HG02678 (cell line): ENCODE results near the gene TBC1D12.
"Not testable (repeated sequence)": the region's sequence is repeated elsewhere in the genome, so short reads cannot be mapped to it uniquely, and the experiment has no call there.

ENCODE experiments used
- ATAC-seq: cut with Tn5 transposase; IDR thresholded peaks from one replicate; pipeline ENCODE4 v1.9.1; 2021; ENCODE audit warnings: mild to moderate bottlenecking, moderate library complexity; ENCODE audit not compliant: unreplicated experiment

The TBC1D12 gene

DNA sequence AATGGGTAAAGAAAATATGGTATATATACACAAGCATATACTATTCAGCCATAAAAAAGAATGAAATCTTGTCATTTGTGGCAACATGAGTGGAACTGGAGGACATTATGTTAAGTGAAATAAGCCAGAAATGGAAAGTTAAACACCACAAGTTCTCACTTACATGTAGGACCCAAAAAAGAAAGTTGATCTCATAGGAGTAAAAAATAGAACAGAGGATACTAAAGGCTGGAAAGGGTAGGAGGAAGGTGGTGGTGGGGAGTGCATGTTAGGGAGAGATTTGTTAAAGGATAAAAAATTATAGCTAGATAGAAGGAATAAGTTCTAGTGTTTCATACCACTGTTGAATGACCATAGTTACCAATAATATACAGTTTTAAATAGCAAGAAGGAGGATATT is 48.4 kb downstream of the TBC1D12 start:
- no peak for ATAC-seq

DNA sequence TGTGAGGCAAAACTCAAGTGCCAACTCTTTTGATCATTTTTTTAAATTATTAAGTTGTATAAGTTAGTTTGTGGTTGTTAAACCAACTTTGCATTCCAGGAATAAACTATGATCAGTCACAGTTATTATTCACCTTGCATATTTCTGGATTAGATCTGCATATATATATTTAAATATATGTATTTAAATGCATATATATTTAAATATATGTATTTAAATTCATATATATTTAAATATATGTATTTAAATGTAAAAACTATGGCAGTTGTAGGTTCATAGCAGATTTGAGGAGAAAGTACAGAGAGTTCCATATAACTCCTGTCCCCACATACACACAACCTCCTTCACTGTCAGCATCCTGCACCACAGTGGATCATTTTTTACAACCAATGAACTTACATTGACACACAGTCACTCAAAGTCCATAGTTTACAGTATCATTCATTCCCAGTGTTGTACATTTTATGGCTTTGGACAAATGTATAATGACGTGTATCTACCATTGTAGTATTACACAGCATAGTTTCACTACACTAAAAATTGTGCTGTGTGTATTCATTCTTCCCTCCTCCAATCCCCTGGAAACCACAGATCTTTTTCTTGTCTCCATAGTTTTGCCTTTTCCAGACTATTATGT is 49.7 kb downstream of the TBC1D12 start:
- no peak for ATAC-seq

DNA sequence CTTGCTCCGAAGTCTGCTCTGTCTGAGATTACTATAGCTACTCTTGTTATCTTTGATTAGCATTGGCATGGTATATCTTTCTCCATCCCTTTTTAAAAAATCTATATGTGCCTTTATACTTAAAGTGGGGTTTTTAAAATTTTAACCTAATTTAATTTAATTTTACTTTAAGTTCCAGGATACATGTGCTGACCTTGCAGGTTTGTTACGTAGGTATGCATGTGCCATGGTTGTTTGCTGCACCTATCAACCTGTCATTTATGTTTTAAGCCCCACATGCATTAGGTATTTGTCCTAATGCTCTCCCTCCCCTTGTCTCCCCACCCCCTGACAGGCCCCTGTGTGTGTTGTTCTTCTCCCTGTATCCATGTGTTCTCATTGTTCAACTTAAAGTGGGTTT is 54.6 kb downstream of the TBC1D12 start:
- no peak for ATAC-seq

DNA sequence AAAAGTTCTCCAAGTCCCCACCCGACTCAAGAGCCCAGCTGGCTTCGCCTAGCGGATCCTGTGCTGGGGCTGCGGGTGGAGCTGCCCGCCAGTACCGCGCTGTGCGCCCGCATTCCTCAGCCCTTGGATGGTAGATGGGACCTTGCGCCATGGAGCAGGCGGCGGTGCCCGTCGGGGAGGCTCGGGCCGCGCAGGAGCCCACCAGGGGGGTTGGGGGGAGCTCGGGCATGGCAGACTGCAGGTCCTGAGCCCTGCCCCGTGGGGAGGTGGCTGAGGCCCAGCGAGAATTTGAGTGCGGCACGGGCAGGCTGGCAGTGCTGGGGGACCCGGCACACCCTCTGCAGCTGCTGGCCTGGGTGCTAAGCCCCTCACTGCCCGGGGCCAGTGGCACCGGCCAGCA is 57.0 kb downstream of the TBC1D12 start:
- no peak for ATAC-seq

DNA sequence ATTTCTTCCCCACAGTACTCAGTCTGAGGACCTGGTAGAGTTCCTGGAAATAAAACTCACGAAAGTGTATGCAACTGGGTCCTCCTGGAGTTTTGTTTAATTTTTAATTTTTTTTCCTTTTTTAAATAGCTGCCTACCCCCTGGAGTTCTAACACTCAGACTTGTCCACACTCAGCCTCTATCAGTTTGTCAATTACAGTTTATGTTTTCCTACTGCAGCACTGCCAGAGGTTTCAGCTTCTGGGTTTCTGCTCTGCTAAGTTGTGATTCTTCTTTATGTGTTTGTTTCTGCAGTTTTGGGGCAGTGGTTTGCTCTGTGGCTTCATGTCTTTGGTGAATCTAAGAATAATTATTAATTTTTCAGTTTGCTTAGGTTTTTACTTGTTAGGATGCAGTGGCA is 59.2 kb downstream of the TBC1D12 start:
- ATAC-seq, result no peak

DNA sequence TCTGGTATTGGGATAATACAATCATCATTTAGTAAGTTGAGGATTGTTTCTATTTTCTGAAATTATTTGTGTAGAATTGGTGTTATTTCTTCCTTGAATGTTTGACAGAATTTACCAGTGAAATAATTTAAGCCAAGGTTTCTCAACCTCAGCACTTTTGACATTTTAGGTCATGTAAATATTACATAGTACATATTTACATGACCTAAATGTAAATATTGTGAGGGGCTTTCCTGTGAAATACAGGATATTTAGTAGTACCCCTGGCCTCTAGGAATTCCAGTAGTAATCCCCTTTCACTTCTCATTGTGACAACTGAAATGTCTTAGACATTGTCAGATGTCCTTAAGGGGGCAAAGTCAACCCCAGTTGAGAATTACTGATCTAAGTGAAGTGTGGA is 59.8 kb downstream of the TBC1D12 start:
- ATAC-seq, result no peak

DNA sequence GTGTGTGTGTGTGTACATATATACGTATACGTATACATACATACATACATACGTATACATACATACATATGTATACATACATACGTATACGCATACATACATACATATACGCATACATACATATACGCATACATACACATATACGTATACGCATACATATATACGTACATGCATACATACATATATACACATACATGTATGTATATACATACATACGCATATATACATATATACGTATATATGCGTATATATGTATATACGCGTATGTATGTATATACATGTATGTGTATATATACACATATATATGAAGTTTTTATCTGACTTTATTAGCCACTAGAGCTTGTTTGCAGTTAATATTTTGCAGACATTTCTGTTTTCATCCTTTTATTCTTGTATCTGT is 63.3 kb downstream of the TBC1D12 start:
- no peak for ATAC-seq

DNA sequence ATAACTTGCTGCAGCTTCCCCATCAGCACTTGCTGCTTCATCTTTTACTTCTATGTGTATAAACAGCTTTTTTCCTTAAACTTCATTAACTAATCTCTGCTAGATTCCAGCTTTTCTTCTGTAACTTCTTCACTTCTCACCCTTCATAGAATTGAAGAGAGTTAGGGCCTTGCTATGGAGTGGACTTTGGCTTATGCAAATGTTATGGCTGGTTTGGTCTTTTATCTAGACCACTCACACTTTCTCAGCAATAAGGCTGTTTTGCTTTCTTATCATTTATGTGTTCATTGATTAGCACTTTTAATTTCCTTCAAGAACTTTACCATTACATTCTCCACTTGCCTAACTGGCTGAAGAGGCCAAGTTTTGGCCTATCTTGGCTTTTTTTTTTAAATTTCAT is 79.1 kb downstream of the TBC1D12 start:
- no peak for ATAC-seq

DNA sequence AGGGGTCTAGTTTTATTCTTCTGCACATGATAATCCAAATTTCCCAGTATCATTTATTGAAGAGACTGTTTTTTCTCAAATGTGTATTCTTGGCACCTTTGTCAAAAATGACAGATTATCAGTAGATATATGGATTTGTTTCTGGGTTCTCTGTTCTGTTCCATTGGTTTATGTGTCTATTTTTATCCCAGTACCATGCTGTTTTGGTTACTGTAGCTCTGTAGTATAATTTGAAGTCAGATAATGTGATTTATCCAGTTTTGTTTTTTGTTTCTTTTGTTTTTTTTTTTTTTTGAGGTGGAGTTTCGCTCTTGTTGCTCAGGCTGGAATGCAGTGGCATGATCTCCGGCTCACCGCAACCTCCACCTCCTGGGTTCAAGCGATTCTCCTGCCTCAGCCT is 81.6 kb downstream of the TBC1D12 start:
- no peak for ATAC-seq

DNA sequence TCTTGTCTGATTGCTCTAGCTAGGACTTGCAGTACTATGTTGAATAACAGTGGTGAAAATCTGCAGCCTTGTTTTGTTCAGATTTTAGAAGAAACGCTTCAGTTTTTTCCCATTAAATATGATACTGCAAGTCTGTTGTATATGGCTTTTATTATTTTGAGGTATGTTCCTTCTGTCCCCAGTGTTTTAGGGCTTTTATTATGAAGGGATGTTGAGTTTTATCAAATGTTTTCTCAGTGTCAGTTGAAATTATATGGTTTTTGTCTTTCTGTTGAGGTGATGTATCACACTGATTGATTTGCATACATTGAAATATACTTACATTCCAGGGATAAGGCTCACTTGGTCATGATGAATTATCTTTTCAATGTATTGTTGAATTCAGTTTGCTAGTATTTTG is 82.8 kb downstream of the TBC1D12 start:
- no peak for ATAC-seq

DNA sequence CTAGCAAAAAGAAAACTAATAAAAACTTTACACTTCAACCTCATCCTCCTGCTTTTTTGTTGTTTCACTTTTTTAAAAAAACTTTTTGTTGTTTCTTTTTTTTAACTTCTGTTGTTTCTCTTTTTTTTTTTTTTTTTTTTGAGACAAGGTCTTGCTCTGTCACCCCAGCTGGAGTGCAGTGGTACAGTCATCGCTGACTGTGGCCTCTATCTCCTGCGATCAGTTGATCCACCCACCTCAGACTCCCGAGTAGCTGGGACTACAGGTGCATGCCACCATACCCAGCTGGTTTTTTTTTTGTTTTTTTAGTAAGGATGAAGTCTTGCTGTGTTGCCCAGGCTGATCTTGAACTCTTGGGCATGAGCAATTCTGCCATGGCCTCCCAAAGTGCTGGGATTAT is 85.2 kb downstream of the TBC1D12 start:
- ATAC-seq, result no peak

DNA sequence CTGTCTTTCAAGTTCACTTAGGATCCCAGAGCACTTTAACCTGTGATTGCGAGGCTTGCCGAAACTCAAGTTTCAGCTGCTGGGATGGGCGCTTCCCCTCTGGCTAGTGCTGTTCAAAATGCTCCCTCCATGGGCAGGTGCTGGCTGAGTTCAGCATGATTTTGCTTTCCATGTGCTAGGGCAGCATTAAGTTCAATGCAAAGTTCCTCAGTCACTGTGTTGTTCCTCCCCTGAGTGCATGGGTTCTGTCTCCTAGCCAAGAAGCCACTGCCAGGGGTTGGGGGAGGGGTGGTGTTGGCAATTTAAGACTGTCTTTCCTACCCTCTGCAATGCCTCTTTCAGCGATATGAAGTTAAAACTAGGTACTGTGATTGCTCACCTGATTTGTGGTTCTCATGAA is 86.8 kb downstream of the TBC1D12 start:
- ATAC-seq, result no peak

DNA sequence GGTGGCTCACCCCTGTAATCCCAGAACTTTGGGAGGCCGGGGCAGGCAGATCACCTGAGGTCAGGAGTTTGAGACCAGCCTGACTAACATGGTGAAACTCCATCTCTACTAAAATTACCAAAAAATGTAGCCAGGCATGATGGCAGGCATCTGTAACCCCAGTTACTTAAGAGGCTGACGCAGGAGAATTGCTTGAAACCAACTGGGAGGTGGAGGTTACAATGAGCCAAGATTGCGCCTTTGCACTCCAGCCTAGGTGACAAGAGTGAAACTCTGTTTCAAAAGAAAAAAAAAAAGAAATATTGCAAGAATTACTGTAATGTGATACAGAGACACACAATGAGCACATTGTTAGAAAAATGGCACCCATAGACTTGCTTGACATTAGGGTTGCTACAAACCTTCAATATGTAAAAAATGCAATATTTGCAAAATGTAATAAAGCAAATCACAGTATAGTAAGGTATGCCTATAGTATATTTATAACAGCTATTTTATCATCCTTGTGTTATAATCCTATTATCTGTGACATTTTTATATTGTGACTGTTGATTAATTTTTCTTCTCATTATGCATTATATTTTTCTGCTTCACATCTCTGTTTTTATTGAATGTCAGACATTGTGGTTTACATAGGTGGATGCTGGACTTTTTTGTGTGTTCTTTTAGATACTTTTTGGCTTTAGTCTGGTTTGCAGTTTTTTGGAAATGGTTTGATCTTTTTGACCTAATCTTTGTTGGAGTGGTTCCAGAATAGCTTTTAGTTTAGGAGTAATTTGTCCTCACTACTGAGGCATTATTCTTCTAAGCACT is 87.8 kb downstream of the TBC1D12 start:
- no peak for ATAC-seq

DNA sequence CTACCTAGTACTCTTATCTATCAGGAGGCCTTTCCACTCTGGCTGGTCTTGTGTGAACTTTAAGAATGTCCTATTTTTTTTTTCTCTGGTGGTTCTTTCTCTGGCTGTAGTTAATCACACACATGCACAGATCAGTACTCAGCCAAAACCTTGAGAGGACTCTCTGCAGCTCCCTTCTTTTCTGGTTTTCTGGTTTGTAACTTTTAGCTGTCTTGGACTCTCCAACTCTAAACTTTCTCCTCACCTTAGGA is 88.4 kb downstream of the TBC1D12 start:
- ATAC-seq, result no peak

DNA sequence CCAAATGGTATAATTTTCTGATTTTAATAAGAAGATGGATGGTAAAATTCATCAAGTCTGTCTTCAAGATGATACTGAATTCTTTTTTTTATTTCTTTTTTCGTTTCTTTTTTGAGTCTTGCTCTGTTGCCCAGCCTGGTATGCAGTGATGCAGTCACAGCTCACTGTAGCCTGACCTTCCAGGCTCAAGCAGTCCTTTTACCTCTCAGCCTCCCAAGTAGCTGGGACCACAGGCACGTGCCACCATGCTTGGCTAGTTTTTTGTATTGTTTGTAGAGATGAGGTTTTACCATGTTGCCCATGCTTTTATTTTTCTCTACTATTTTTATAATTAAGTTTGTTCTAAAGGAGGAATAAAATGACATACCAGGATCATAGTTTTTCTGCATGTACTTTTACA is 91.1 kb downstream of the TBC1D12 start:
- no peak for ATAC-seq

DNA sequence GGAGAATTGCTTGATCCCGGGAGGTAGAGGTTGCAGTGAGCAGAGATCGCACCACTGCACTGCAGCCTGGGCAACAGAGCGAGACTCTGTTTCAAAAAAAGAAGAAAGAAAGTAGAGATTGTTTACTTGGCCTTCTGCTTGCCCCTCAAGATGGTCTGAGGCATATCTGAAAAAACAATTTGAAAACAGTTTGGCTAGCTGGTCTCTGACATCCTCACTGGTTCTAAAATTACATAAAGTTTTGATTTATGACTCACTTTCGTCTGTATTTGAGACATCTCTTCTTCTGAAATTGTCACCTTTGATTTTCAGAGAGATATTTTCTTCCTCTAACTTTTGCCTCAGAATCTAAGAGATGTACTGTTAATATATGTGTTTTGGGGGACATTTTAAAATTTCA is 93.7 kb downstream of the TBC1D12 start:
- no peak for ATAC-seq

DNA sequence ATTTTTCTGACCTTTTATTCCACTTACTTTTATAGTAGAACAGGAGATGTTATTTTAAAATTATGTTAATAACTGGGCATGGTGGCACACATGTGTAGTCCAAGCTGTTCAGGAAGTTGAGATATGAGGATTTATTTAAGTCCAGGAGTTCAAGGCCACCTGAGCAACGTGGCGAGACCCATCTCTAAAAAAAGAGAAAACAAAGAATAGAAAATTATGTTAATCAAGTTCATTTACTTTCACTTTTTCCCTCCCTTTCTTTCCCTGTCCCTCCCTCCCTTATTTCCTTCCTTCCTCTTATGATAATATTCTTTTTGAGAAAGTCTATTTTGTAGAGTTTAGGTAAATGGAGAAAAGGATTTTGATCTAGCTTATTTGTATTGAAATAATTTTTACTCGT is 94.3 kb downstream of the TBC1D12 start:
- no peak for ATAC-seq

DNA sequence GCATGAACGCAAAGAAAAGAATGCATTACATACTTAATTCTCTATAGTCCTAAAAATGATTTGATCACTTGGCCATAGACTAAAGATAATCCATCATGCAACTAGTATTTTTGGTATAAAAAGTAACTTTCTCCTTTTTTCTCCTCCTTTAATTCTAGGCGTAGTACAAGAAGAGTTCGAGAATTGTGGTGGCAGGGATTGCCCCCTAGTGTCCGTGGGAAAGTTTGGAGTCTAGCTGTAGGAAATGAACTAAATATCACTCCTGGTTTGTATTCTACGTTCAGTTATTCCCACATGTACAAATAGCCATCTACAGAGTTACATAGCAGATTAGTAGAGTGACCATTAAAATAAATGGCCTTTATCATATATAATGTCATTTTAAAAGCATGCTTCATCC is 97.7 kb downstream of the TBC1D12 start:
- ATAC-seq, result no peak

DNA sequence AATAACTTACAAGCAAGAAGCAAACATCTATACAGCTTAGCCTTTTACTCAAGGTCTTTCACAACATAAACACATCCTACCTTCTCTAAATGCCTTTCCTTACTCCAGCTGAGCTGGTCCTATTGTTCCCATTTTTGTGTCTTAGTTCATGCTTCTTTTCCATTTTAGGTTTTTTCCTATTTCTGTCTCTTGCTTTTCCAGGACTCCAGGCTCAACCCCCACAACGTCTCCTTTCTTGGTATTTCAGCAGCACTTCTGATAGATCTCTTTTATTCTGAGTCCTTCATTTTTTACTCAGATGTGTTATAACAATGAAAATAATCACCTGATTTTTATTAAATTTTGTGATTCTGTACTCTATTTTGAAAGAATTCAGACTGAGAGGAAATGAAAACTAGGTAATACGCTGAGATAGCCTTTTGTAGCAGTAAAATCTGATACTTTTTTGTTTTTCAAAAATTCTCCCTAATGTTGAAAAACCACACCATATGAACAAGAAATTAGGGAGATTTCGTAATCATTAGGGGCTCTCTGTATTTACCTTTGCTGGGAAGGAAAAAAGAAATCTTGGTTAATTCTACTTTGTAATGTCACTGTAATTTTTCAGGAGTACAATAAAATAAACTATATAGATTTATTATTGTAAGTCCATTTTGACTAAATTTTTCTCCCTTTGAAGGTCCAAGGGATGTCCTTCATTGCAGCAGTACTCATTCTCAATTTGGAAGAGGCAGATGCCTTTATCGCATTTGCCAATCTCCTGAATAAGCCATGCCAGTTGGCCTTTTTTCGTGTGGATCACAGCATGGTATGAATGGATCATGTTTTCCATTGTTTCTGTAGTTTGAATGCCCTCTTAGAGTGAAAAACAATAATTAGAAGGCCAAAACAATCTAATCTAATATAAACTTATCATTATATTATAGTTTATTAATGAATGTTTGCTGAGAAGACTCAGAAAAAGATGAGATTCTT is 119.2 kb downstream of the TBC1D12 start:
- no peak for ATAC-seq

DNA sequence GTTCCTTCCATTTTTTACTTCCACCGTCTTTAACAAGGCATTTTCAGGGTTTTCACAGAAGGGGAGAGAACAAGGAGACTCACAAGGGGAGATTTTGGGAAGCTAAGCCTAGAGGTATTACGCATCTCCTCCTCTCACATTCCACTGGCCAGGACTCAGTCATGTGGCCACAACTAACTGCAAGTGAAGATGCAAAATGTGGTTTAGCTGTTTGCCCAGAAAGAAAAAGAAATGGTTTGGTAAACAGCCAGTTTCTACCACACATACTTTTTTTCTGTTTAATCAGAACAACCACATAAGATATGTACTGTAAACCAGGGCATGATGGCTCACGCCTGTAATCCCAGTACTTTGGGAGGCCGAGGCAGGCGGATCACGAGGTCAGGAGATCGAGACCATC is 121.8 kb downstream of the TBC1D12 start:
- no peak for ATAC-seq

DNA sequence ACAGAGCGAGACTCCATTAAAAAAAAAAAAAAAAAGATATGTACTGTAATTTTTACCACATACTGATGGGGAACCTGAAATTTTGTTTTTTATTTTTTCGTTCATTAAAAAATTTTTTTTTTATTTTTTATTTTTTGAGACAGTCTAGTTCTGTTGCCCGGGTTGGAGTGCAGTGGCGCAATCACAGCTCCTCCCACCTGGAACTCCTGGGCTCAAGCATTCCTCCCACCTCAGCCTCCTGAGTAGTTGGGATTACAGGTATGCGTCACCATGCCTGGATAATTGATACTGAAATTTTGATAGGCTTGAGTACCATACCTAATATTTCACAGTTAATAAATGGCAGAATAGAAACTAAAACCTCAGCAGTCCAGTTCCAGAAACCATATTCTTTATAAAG is 122.4 kb downstream of the TBC1D12 start:
- no peak for ATAC-seq

DNA sequence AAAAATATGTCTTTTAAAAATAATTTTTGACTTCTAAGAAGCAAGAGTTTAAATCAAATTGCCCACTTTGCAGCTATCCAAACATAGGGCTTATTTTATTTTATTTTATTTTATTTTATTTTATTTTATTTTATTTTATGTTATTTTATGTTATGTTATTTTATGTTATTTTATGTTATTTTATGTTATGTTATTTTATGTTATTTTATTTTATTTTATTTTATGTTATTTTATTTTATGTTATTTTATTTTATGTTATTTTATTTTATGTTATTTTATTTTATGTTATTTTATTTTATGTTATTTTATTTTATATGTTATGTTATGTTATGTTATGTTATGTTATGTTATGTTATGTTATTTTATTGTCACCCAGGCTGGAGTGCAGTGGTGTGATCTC is 129.2 kb downstream of the TBC1D12 start:
- not testable (repeated sequence) for ATAC-seq
